ENCODE data around the gene BACH2.
"Not testable (repeated sequence)": the region's sequence is repeated elsewhere in the genome, so short reads cannot be mapped to it uniquely, and the experiment has no call there.

Gene BACH2

GRCh38 chr6:90054193-90054592, 242.4 kb downstream of the BACH2 start:
- not testable (repeated sequence) for DNase-seq

DNA sequence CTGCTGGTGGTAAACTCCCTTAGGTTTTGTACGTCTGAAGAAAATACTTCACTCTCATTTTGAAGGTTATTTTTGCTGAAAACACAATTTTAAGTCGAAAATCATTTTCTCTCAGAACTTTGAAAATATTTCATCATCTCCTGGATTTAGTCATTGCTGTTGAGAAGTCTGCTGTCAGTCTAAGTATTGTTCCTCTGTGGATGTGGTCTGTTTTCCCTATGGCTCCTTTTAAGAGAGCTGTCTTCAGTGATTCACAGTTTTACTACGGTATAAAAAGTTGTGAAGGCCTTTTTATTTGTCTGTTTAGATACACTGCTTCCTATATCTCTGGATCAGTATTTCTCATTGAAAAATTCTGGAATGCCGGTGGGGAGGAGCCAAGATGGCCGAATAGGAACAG, 243.0 kb downstream of the BACH2 start:
- no peak for DNase-seq

- no peak for DNase-seq
Observed at GRCh38 chr6:90049295-90049694, 247.3 kb downstream of the BACH2 start.

- no peak for DNase-seq
Observed at GRCh38 chr6:90048206-90048967, 248.3 kb downstream of the BACH2 start.

DNA sequence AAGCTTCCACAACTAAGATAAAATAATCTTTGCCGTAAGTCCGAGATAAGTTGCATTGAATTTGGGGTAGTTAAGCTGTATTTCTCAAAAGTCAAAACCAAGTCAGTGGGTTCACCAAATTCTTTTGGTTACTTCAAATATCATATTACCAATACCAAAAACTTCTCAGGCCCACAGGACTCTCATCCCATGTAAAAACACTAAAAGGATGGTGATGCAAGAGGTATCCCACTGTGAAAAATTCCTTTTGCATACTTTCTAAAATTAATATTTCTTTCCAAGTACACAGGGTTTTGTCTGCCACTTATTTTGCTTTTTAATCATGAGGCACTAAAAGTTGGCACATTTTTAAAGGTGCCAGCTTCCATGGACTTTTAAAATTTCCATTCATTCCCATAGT, 251.1 kb downstream of the BACH2 start:
- no peak for DNase-seq

GRCh38 chr6:90044833-90045381, 251.7 kb downstream of the BACH2 start:
- DNase-seq, result no peak

GRCh38 chr6:90044182-90044832, 252.3 kb downstream of the BACH2 start:
- no peak for DNase-seq

- DNase-seq, result no peak
Observed at GRCh38 chr6:90040931-90041330, 255.7 kb downstream of the BACH2 start.

DNA sequence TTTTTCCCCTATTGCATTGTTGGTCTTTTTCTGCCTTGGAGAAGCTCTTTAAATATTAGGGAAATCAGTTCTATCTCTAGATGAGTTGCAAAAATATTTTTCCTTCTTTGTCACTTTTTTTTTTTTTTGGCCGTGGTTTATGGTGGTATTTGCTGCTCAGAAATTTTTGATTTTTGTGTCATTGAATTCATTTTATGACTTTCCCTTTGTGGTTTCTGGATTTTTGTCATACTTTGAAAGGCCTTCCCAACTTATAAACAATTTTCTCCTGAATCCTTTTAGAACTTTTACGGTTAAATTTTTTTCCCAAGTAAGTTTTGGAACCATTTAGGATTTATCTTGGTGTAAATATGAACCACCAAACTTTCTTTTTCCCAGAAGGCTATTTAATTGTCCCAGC, 256.7 kb downstream of the BACH2 start:
- no peak for DNase-seq

- no peak for DNase-seq
Observed at GRCh38 chr6:90038961-90039653, 257.5 kb downstream of the BACH2 start.

DNA sequence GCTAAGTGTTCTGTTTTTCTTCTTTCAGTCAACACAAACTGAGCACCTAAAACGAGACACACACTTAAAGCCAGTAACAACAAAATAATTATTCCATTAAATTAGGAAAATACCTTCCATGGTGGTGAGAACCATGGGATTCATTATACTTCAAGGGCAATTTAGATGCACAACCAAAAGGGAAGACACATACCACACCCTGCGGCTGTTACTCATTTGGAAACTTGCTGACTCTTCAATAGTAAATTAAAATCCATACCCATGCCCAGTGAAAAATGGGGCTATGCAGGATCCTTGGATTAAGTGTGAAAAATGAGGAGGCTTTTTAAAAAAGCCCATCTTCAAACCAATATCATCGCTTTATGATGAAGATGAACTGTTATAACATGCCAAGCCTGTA, 259.7 kb downstream of the BACH2 start:
- DNase-seq, result no peak

GRCh38 chr6:90035047-90035723, 261.5 kb downstream of the BACH2 start:
- DNase-seq, result no peak

DNA sequence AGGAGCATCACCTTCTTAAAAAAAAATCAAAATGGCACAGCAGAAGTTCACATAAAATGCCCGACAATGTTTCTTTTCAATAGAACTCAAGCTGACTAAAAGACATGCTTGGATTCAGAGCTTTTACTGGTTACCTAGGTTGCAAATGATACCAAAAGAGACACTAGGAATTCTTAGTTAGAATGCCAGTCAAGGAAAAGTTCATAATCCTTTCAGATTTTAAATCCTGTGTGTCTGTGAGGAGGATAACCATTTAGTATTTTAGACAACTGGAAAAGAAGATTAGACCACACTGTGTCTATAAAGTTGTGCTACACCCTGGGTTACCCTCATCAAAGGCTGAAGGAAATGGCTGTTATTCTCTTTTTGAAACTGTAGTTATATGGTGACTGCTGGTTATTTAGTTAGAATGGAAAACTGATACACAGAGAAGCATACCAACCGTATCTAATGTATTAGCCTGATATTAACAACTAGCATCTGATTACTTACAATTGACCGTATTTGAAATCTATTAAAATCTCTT, 262.8 kb downstream of the BACH2 start:
- DNase-seq, result no peak

- DNase-seq, result not testable (repeated sequence)
Observed at GRCh38 chr6:90032489-90033212, 264.0 kb downstream of the BACH2 start.

- DNase-seq, result no peak
Observed at GRCh38 chr6:90028995-90029635, 267.5 kb downstream of the BACH2 start.

DNA sequence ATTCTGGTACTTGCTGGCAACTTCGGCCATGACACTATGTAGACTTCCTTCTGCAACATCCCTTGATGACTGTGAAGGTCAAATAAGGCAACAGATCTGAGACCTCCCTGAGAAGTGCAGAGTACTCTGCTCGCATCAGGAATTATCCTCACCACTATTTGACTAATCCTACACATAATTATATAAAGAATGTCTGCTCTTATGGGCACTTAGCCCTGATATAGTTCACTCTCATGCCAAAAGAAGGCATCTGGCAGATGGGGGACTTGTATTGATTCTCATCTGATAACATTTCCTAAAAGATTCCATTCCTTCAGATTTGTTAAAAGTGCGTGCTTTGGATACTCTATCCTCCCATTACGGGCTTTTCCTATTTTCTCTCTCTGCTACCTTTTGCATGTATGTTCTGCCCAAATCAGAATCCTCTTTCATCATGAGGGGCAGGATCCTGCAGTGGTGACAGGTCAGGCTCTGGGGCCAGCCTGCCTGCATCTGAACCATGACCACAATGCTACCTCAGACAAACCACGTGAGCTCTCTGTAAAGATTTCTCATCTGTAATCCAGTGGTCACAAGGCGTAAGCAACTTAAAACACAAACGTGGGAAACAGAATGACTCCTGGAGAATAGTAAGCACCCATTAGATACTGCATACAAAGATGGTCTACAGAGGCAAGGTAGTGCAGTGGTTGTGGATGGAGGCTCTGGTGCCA, 268.4 kb downstream of the BACH2 start:
- DNase-seq, result no peak

GRCh38 chr6:90026216-90026615, 270.4 kb downstream of the BACH2 start:
- no peak for DNase-seq

DNA sequence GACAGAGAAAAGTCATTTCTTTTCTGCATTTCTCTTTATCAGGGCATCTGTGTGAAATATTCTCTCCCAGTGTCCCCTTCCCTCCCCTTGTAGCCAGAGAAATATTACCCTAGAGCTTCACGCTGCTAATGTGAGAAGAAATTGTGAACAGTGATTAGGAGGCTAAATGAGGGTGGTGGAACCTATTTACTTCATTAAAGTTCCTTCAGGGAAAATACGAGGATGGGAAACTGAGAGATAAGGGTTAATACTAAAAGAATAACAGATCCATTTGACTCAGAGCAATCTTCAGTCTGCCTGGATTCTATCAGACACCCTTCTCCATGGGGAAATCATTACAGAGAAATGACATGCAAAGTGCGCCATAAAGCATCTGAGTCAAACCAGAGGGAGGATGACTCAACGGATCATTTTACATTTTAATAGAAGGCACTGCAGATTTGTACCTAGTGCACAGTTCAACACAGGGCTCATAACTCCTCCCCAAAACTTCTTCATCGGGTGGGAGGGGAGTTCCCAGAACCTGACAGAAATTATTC, 271.1 kb downstream of the BACH2 start:
- DNase-seq, result no peak

DNA sequence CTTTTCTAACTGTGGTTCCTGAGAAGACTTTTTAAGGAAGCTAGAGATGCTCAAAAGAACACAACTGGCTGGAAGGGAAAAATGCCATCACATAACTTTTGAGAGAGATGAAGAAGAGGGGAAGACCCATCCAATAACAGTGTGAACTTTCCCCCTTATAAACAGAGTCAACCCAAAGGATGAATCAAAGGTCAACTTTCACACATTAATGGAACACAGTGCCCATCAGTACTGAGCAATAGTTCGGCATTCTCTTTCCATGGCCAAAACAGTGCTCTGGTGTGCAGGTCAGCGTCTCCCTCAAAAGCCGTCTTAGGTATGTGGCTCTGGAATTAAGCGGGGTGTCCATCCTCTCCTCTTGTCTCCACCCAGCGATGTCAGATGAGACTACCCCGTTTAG, 272.0 kb downstream of the BACH2 start:
- DNase-seq, result no peak

DNA sequence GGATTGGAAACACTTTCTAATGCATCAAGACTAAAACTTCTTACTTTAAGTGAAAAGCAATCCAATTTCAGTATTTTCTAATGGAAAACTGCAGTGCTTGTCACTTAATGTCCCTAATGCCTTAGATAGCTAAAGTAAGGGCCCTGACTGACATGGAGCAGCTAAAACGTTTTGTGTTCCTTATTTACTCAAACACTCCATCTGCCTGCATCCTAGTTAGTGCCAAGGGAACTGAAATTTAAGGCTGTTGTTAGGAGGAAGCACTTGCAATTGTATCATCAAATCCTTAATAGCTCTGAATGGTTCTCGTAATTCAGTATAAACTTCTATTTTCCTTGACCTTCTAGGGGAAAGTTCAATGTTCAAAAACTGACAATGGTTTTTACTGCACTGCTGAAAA, 274.9 kb downstream of the BACH2 start:
- DNase-seq, result peak; percentile 55

- no peak for DNase-seq
Observed at GRCh38 chr6:90020746-90021145, 275.9 kb downstream of the BACH2 start.
